IPS-11a (cell line): Measurements from ENCODE around the gene OTC.

ENCODE experiments used
- H3K4me3 ChIP-seq: one replicate; pipeline ENCODE4 v1.5.1; 2013; ENCODE audit warnings: low read depth, low read length, control low read depth

Gene OTC

DNA sequence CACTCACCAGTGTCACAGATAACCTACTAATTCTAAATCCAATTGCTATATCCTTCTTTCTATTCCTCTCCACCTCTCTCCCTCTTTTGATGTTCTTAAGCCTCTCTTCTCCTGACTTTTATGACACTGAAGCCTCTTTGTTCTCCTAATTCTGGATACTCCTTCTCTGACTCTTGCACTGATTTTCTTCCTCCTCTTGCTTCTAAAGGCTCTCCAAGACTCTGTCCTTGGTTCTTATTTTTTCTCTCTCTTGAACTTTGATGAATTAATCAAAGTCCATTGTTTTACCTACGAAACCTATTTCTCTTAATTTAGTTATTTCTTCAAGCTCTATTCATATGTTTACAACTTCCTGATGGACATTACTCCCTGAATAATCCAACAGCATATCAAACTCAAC is 113.3 kb downstream of the OTC start:
- H3K4me3 ChIP-seq, result no peak overlapping the region

DNA sequence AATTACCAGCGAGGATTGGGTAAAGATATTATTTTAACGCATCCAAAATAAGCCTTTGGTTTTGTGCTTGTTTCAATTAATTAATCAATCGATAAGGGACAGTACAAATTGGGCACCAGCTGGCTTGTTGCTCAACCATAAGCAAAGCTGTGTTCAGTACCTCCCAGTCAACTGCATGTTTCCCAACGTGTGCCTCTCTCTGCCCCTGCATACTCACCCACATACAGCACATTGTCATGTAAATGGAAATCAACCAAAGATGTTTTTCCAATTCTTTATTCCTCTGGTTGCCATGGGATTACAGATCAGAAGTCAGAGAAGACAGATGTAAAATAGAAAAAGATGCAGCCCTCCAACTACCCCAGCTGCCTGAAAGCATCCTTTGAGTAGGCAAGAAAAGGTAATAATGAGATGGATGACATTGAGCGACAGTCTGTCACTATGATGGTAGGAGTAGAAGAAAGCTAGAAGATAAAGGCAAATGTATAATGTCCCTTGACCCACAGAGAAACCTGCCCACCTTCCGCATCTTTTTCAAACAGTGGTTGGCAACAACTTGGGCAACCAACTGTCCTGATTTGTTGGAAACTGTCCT is 116.3 kb downstream of the OTC start:
- H3K4me3 ChIP-seq, result no peak overlapping the region
